Measurements from ENCODE around the gene GABRB2.
"Not testable (repeated sequence)": the region's sequence is repeated elsewhere in the genome, so short reads cannot be mapped to it uniquely, and the experiment has no call there.

GABRB2 gene

GRCh38 chr5:161295721-161296250 is 250.7 kb downstream of the GABRB2 start:
- FAIRE-seq: no peak

GRCh38 chr5:161288071-161288470 is 258.5 kb downstream of the GABRB2 start:
- no peak for FAIRE-seq

- FAIRE-seq: no peak
Observed at GRCh38 chr5:161287436-161287835, 259.1 kb downstream of the GABRB2 start.

GRCh38 chr5:161286066-161286655 is 260.4 kb downstream of the GABRB2 start:
- no peak for FAIRE-seq

GRCh38 chr5:161284445-161284844 is 262.1 kb downstream of the GABRB2 start:
- FAIRE-seq: no peak

- FAIRE-seq: no peak
Observed at GRCh38 chr5:161283296-161283695, 263.2 kb downstream of the GABRB2 start.

- no peak for FAIRE-seq
Observed at GRCh38 chr5:161278739-161279660, 267.5 kb downstream of the GABRB2 start.

GRCh38 chr5:161277011-161277410 is 269.5 kb downstream of the GABRB2 start:
- FAIRE-seq: no peak

GRCh38 chr5:161274951-161275350 is 271.6 kb downstream of the GABRB2 start:
- FAIRE-seq: no peak

- FAIRE-seq: no peak
Observed at GRCh38 chr5:161273410-161273809, 273.1 kb downstream of the GABRB2 start.

- FAIRE-seq: no peak
Observed at GRCh38 chr5:161271816-161272215, 274.7 kb downstream of the GABRB2 start.

- no peak for FAIRE-seq
Observed at GRCh38 chr5:161269125-161269524, 277.4 kb downstream of the GABRB2 start.

GRCh38 chr5:161266954-161267353 is 279.6 kb downstream of the GABRB2 start:
- no peak for FAIRE-seq

GRCh38 chr5:161265006-161265405 is 281.5 kb downstream of the GABRB2 start:
- FAIRE-seq: no peak

- no peak for FAIRE-seq
Observed at GRCh38 chr5:161263191-161263590, 283.3 kb downstream of the GABRB2 start.

- FAIRE-seq: no peak
Observed at GRCh38 chr5:161261668-161262323, 284.7 kb downstream of the GABRB2 start.

- no peak for FAIRE-seq
Observed at GRCh38 chr5:161258438-161258837, 288.1 kb downstream of the GABRB2 start.

GRCh38 chr5:161256957-161257356 is 289.6 kb downstream of the GABRB2 start:
- FAIRE-seq: no peak

GRCh38 chr5:161252955-161253354 is 293.6 kb downstream of the GABRB2 start:
- FAIRE-seq: not testable (repeated sequence)

GRCh38 chr5:161246749-161247148 is 299.8 kb downstream of the GABRB2 start:
- FAIRE-seq: no peak

- not testable (repeated sequence) for FAIRE-seq
Observed at GRCh38 chr5:161245846-161246245, 300.7 kb downstream of the GABRB2 start.
